HEK293 (cell line): ENCODE results near the gene VASP.

Experiments
- CTCF ChIA-PET: fragments of 350-600 bp; formaldehyde crosslinking; extraction: SDS; loops from one replicate; lab custom pipeline; 2021; ENCODE audit warnings: antibody characterized with exemption; lab: Yijun Ruan, JAX
- POLR2A ChIA-PET: fragments of 300-600 bp; formaldehyde crosslinking; extraction: SDS; loops from one replicate; lab custom pipeline; 2020; ENCODE audit warnings: antibody characterized with exemption, inconsistent platforms; lab: Yijun Ruan, JAX
- H3K27ac ChIP-seq: fragments of 200-500 bp; sonication (Bioruptor generic); 2 replicates; pipeline ENCODE4 v1.5.1; 2014; ENCODE audit warnings: low read depth, low read length, control low read depth, inconsistent platforms; ENCODE audit errors: extremely low read depth
- H3K36me3 ChIP-seq, 2 experiments: fragments of 200-500 bp in 1 of 2; sonication (Bioruptor generic) in 1 of 2; 1 replicate in 1 of 2; 2 replicates in 1 of 2; pipeline ENCODE4 v1.5.1; 2014 to 2017; ENCODE audit warnings: inconsistent platforms in 2 of 2, low read length in 2 of 2; ENCODE audit not compliant: control insufficient read depth in 2 of 2, insufficient read depth in 1 of 2
- H3K4me1 ChIP-seq: fragments of 200-500 bp; sonication (Bioruptor generic); 2 replicates; pipeline ENCODE4 v1.5.1; 2014; ENCODE audit warnings: mild to moderate bottlenecking, low read length, inconsistent platforms; ENCODE audit not compliant: control insufficient read depth, insufficient read depth
- H3K4me3 ChIP-seq: 2 replicates; pipeline ENCODE4 v1.5.1; 2011; ENCODE audit warnings: low read depth, mild to moderate bottlenecking, control low read depth, low read length, moderate library complexity
- H3K9me3 ChIP-seq: fragments of 200-500 bp; sonication (Bioruptor generic); 2 replicates; pipeline ENCODE4 v1.5.1; 2014; ENCODE audit warnings: low read depth, low read length, inconsistent platforms; ENCODE audit not compliant: control insufficient read depth, insufficient read depth
- BCL11A ChIP-seq: fragments of 450-650 bp; formaldehyde crosslinking; IDR thresholded peaks from 2 replicates; pipeline ENCODE4 v1.5.1; 2016; ENCODE audit warnings: low read depth, missing biosample characterization, missing genetic modification characterization
- BCL11B ChIP-seq: fragments of 450-650 bp; formaldehyde crosslinking; IDR thresholded peaks from 2 replicates; pipeline ENCODE4 v1.5.1; 2016; ENCODE audit warnings: low read depth, missing biosample characterization, missing genetic modification characterization
- GLIS1 ChIP-seq: fragments of 450-650 bp; formaldehyde crosslinking; IDR thresholded peaks from 2 replicates; pipeline ENCODE4 v1.5.1; 2016; ENCODE audit warnings: missing biosample characterization, missing genetic modification characterization
- GLIS2 ChIP-seq: fragments of 450-650 bp; formaldehyde crosslinking; IDR thresholded peaks from 2 replicates; pipeline ENCODE4 v1.5.1; 2016; ENCODE audit warnings: missing biosample characterization, missing genetic modification characterization
- PATZ1 ChIP-seq: fragments of 450-650 bp; formaldehyde crosslinking; IDR thresholded peaks from 2 replicates; pipeline ENCODE4 v1.5.1; 2016; ENCODE audit warnings: missing biosample characterization, missing genetic modification characterization
- ZFP3 ChIP-seq: fragments of 450-650 bp; formaldehyde crosslinking; IDR thresholded peaks from 2 replicates; pipeline ENCODE4 v1.5.1; 2016; ENCODE audit warnings: low read depth, missing biosample characterization, missing genetic modification characterization
- ZNF2 ChIP-seq: fragments of 450-650 bp; formaldehyde crosslinking; IDR thresholded peaks from 2 replicates; pipeline ENCODE4 v1.5.1; 2016; ENCODE audit warnings: missing biosample characterization, missing genetic modification characterization
- ZNF341 ChIP-seq: fragments of 450-650 bp; formaldehyde crosslinking; IDR thresholded peaks from 2 replicates; pipeline ENCODE4; 2016; ENCODE audit warnings: low read depth, missing biosample characterization, missing genetic modification characterization
- ZNF398 ChIP-seq: fragments of 450-650 bp; formaldehyde crosslinking; IDR thresholded peaks from 2 replicates; pipeline ENCODE4 v1.5.1; 2017; ENCODE audit warnings: missing biosample characterization, missing genetic modification characterization
- ZNF510 ChIP-seq: fragments of 450-650 bp; formaldehyde crosslinking; IDR thresholded peaks from 2 replicates; pipeline ENCODE4 v1.5.1; 2018; ENCODE audit warnings: mild to moderate bottlenecking, missing genetic modification characterization, missing biosample characterization; ENCODE audit not compliant: insufficient replicate concordance
- ZNF513 ChIP-seq: fragments of 450-650 bp; IDR thresholded peaks from 2 replicates; pipeline ENCODE4 v1.5.1; 2018; ENCODE audit warnings: missing biosample characterization, missing genetic modification characterization
- ZNF529 ChIP-seq: fragments of 450-650 bp; formaldehyde crosslinking; IDR thresholded peaks from 2 replicates; pipeline ENCODE4 v1.5.1; 2017; ENCODE audit warnings: missing genetic modification characterization, missing biosample characterization; ENCODE audit not compliant: insufficient replicate concordance
- ZNF560 ChIP-seq: fragments of 450-650 bp; formaldehyde crosslinking; IDR thresholded peaks from 2 replicates; pipeline ENCODE4 v1.5.1; 2017; ENCODE audit warnings: missing biosample characterization, missing genetic modification characterization, borderline replicate concordance
- ZNF580 ChIP-seq: fragments of 450-650 bp; formaldehyde crosslinking; IDR thresholded peaks from 2 replicates; pipeline ENCODE4 v1.5.1; 2016; ENCODE audit warnings: missing biosample characterization, missing genetic modification characterization
- ZNF701 ChIP-seq: fragments of 450-650 bp; formaldehyde crosslinking; IDR thresholded peaks from 2 replicates; pipeline ENCODE4 v1.5.1; 2016; ENCODE audit warnings: missing biosample characterization, missing genetic modification characterization
- ZNF843 ChIP-seq: fragments of 450-650 bp; formaldehyde crosslinking; IDR thresholded peaks from 2 replicates; pipeline ENCODE4 v1.5.1; 2016; ENCODE audit warnings: missing biosample characterization, missing genetic modification characterization
- ZSCAN23 ChIP-seq: fragments of 450-650 bp; formaldehyde crosslinking; IDR thresholded peaks from 2 replicates; pipeline ENCODE4 v1.5.1; 2016; ENCODE audit warnings: missing biosample characterization, missing genetic modification characterization

Gene VASP

GRCh38 chr19:45560686-45561085 is 53.4 kb downstream of the VASP start:
- no peak for TF ChIP-seq ZNF341 (tag by site-specific recombination)
- no peak for TF ChIP-seq ZNF843 (tag by site-specific recombination)
- TF ChIP-seq, all 188 proteins: peak for 0
- H3K4me3 ChIP-seq: no peak overlapping the region
- CTCF ChIA-PET: interaction anchor here (0.6 to 6.5 kb wide), 6 partner anchors 9 to 83 kb away, joined by 3 to 60 read pairs (median 12); no protein-coding TSS in a partner anchor
- no peaks in the 10 kb centered on the region for H3K4me1 ChIP-seq
- POLR2A ChIA-PET: no interaction called here
- H3K36me3 ChIP-seq: no peaks in the 10 kb centered on the region; a peak in 1 of 3 replicates
- H3K27ac ChIP-seq: no peak overlapping the region
- H3K9me3 ChIP-seq: no peaks in the 10 kb centered on the region

GRCh38 chr19:45564131-45564780 is 57.0 kb downstream of the VASP start:
- TF ChIP-seq GLIS2 (peak; percentile 49), ZNF560 (no peak), GLIS1 (tag by site-specific recombination) (peak; percentile 79), ZSCAN23 (tag by site-specific recombination) (no peak), ZNF2 (tag by site-specific recombination) (no peak), ZNF513 (tag by site-specific recombination) (no peak), ZNF701 (tag by site-specific recombination) (no peak), ZNF398 (tag by site-specific recombination) (0 out of 2 replicates have a peak, but pooled peaks have one; percentile 19), PATZ1 (tag by site-specific recombination) (no peak), BCL11A (tag by site-specific recombination) (no peak), BCL11B (tag by site-specific recombination) (no peak), ZNF580 (no peak), ZFP3 (tag by site-specific recombination) (no peak), ZNF510 (tag by site-specific recombination) (no peak), ZNF529 (no peak)
- TF ChIP-seq, all 188 proteins: peak for 3
- Histone ChIP-seq H3K4me1 (peaks cover 7% of the 10 kb centered on the region), H3K36me3 (no peaks in the 10 kb centered on the region), H3K27ac (no peak overlapping the region), H3K4me3 (no peak overlapping the region), H3K9me3 (no peaks in the 10 kb centered on the region)
- POLR2A ChIA-PET: no interaction called here
- CTCF ChIA-PET: interaction anchor here (0.5 kb wide), 1 partner anchor 79 kb away, joined by 5 read pairs; no protein-coding TSS in a partner anchor
